HG02938 (cell line): Measurements from ENCODE around the gene CYP2R1.

Source experiments
- ATAC-seq: cut with Tn5 transposase; IDR thresholded peaks from one replicate; pipeline ENCODE4 v1.9.1; 2021; ENCODE audit warnings: mild to moderate bottlenecking, moderate library complexity; ENCODE audit not compliant: unreplicated experiment

The CYP2R1 gene, protein sequence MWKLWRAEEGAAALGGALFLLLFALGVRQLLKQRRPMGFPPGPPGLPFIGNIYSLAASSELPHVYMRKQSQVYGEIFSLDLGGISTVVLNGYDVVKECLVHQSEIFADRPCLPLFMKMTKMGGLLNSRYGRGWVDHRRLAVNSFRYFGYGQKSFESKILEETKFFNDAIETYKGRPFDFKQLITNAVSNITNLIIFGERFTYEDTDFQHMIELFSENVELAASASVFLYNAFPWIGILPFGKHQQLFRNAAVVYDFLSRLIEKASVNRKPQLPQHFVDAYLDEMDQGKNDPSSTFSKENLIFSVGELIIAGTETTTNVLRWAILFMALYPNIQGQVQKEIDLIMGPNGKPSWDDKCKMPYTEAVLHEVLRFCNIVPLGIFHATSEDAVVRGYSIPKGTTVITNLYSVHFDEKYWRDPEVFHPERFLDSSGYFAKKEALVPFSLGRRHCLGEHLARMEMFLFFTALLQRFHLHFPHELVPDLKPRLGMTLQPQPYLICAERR

DNA sequence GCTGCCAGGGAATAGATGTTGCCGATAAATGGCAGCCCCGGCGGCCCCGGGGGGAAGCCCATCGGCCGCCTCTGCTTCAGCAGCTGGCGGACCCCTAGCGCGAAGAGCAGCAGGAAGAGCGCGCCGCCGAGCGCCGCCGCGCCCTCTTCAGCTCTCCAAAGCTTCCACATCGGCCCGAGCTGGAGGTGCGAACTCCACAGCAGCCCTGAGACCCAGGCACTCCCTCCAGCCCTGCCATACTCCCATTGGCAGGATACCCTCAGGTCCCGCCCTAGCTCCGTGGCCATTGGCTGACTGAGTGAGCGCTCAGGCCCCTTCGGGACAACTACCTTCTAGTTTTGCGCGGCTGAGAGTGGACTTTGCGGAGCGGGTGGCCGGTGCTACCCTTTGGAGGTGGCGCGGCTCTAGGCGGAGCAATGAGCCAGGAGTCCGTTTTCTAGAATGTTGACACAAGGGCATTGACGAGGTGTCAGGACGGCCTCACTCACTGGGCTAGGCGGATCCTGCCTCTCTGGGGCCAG is at the start of gene CYP2R1:
TSS of gene CYP2R1 (minus strand) at position 196 of the 521 bp plus-strand sequence. CDS start at position 170, 26 bp downstream.
- peak; percentile 92 for ATAC-seq

DNA sequence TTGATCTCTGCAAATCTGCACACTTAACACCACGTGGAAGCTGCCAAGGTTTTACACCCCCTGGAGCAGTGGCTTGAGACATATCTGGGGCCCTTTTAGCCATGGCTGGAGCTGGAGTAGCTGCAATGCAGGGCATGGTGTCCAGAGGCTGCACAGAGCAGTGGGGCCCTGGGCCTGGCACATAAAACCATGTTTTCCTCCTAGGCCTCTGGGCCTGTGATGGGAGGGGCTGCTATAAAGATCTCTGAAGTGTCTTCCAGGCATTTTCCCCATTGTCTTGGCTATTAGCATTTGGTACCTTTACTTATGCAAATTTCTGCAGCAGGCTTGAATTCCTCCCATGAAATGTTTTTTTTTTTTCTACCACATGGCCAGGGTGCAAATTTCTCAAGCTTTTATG is 46.9 kb upstream of the CYP2R1 start:
- ATAC-seq = no peak

DNA sequence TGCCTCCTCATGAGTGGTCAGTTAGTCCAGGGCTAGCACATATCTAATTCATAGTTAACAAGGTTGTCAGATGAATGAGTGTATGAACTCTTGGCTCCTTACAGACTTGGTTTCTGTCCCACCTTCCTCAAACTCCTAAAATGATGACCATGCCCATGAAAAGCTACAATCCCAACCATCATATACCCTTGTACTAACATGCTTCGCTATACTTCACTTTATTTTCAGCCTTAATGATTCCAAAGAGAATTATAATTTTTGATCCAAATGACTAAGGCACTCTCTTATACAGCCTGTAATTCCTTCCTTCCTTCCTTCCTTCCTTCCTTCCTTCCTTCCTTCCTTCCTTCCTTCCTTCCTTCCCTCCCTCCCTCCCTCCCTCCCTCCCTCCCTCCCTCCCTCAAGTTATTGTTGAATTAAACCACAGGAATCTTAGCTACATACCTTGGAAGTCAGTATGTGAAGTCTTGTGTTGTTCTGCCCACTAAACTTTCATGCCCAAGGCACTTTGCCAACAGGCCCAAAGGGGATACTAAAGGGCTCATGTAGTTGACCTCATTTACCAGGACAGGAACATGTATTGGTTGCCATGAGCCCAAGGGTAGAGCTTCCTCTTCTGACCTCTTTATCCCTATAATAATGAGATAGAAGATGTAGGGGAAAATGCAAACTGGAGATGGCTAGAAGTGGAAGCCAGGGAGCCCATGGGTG is 42.8 kb upstream of the CYP2R1 start:
- ATAC-seq = no peak

DNA sequence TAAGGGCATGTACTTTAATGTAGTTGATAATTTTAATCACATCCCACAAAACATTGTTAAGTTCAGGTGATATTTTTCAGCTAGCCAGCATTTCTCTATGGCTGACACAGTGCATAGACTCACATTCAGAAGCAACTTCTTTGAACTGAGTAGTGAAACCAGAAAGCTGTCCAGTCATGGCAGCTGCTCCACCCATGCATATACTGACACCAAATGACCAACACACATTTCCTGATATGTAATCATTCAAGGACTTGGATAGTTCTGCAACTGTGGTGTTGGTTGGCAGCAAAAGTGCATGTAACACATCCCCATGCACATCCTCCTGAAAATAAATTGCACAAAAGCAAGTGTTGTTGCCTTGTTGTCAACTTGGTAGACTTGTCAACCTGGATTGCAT is 40.4 kb upstream of the CYP2R1 start:
- no peak for ATAC-seq

DNA sequence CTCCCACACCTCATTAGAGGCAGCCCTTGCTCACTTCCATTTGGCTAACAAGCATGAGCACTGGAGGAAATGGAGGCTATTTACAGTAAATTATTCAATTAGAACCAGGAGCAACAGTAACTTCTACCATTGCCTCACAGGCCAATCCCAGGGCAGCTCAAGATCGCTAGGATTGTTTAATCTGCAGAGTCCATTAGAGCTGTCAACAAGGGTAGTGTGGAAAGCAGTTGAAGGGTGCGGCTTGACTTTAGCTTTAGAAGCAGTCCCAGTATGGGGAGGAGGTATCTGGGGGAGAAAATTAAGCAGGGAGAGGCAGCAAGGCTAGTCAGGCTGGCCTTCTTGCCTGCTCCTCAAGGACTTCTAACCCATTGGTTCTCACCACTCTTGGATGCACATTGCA is 38.3 kb upstream of the CYP2R1 start:
- no peak for ATAC-seq

DNA sequence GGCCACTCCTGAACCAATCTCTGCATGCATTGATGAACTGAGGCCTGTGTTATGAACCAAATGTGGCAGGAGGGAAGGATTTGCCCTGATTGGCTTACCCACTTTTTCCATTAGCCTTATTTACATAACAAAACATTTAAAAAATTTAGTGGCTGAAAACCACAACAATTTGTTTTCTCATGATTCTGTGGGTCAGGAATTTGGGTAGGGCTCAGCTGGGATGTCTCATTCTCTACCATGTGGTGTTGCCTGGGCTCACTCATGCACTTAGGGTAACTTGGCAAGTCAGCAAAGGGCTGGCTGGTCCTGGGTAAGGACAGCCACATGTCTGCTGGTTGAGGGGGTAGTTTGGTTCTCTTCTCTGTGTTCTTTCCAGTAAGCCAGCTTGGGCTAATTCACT is 35.1 kb upstream of the CYP2R1 start:
- no peak for ATAC-seq

DNA sequence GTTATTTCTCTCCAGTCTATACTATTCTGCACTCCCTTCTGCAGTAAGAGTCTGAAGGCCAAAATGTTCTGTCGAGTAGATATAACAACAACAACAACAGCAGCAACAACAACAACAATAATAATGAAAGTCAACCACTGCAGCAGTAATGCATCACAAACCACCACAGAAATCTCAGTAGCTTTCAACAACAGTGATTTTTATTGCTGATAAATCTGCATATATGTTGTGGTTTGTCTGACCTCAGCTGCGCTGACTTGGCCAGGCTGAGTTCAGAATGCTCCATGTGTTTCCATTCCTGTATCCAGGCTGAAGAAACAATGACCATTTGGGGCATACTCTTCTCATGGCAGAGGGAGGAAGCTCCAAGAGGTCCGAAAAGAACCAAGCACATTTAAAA is 32.3 kb upstream of the CYP2R1 start:
- no peak for ATAC-seq

DNA sequence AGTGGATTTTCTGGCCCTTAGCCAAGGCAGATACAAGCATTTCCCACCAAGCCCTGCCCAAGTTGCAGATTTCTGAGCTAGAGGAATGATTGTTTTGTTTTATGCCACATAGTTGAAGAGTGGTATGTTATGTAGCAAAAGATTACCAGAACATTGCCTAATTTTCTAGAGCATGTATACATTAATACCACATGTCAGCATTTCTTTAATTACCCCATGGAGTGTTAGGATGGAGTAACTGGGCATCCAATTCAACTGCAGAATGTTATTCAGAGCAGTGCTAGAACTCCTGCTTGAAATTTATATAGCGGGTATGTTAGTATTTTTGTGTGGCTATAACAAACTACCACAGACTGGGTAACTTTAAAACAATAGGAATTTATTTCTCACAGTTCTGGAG is 24.4 kb upstream of the CYP2R1 start:
- no peak for ATAC-seq

DNA sequence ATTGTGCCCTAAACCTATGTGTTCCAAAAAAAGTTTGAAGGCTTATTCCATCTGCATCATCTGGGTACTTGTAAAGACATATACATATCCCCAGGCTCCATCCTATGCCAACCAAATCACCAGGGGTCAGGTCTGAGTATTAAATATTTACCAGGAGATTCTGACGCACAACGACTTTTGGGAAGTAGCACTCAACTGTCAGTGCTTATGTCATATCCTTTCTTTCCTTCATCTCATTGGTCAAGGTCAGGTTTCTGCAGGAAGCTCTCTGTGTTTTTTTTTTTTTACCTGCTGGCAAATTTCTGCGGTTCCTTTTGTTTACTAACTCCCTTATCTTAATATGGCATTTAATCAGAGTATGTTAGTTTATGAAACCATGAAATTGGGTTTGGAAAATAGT is 22.5 kb upstream of the CYP2R1 start:
- no peak for ATAC-seq

DNA sequence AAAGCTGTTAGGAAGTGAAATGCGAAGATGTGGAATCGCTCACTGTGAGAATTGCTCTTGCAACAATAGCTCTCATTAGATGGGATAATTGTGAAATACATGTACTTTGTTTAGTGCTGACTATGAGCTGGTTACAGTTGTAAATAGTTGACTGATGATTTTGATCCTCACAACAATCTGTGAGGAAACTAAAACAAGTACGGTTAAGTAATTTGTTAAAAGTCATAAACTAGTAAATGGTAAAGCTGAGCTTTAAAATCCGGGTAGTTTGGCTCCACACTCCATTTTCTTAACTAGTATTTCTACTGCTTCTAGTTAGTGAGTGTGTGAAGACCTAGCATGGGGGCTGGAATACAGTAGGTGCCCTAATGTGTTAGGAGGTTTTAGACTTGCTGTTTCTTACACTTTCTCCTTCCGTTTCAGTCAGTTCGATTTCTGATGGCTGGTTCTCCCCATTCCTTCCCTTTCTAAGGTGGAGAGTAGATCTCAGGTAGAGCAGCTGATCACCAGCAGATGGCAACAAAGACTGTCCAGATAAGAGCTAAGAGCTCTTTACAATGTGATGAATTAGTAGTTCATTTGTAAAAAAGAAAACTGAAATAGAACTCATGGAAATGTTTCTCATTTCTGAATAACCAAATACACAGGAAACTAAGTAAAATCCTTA is 16.3 kb upstream of the CYP2R1 start:
- ATAC-seq = peak; percentile 23

DNA sequence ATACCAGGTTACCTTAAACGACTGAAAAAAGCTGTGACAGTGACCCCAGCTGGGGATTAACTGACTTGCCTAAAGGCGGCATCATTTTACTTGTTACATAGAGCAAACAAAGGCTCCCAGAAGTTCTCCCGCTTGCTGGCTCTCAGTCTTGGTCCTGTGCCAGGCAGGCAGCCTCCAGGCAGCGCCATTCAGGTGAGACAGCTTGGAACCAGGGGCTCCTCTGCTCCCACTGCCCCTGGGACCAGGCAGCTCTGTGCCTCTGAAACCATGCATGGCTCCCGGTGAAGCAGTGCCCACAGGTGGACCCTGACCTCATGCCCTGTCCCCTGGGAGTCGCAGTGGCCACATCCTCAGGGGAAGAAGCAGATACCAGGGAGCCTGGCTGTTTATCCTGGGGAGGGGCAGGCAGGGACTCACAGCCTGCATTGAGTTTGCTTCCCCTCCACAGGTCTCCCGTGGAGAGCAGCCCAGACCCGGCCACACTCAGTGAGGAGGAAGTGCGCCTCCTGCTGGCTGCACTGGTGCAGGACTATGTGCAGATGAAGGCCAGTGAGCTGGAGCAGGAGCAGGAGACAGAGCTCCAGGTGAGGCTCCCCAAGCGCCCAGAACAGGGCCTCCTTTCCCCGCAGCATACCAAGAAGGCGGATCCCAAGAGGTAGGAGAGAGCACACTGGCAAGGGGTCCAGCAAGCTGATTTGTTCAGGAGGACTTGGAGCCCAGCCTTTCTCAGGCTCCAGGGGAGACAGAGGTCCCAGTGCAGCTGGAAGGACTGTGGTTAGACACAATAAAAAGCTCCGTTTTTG is 15.6 kb upstream of the CYP2R1 start:
- peak; percentile 47 for ATAC-seq

DNA sequence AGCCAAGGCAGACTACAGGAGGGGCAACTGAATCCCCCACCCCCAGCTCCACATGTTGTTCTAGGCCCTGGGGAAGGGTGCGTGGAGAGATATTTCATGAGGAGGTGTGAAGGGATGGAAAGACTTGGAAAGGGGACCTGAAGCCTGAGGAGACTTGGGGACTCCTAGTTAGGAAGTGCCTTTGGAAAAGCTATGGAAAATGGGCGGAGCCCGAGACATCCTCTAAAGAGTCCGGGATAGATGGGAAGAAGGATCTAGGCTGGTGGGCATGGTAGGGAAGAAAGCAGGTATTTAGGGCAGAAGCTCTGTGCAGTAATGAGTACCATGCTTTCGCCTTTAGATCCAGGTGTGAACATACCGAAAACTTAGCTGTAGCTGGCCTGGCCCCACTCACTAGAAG is 15.0 kb upstream of the CYP2R1 start:
- no peak for ATAC-seq

DNA sequence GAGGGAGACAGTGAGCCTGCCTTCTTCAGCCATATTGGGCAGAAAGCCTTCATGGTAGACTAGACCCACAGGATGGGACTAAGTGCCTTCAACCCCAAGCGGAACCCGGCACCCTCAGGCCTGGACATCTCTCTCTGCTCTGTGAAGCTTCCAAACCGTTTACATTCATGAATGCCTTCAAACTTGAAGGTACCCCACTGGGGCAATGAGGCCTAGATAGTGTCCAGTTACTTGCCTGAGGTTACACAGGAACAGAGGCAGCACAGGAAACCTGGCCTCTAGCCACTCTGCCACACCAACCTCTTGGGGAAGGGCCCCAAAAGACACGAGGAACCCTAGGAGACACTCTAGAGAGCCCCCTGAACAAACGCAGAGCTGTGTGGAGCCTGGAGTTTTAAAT is 14.5 kb upstream of the CYP2R1 start:
- no peak for ATAC-seq

DNA sequence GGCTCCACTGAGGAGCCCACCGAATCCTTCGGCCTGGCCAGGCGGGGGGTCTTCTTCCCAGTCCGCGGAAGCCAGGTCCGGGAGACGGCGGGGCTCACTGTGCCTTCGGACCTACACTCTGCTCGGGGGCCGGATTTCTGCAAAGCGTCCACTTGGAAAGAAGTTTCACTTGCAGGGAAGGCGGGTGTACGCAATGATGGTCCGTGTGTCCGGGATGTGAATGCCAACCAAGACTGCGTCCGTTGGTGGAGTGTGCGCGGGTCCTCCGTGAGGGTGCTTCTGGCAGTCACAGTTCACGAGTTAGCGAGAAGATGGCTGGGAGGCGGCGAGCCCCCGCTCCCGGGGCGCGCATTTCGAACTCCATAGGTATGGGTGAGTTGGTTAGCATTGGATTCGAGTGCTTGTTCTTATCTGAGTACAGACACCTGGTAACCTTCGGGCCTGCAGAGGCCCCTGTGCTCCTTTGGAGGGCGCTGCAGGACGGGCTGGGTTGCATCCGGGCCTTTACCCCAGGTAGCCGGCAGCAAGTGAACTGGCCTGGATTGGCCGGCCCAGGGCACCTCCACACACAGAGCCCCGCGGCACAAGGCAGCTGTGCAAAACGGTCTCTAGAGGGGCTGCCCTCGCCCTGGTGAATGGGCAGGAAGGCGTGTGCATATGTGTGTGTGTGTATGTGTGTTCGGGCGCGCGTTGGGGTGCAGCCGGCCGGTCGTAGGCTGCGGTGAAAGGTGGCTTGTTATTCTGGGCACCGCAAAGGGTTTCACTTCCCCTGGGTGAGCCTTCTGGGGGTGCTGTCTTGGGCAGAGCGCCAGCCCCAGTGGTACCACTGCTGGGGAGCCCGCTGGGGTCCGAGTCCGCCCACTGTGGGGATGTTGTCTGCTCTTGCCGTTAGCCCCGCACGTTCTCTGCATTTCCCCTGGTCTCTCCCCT is 13.3 kb upstream of the CYP2R1 start:
- peak; percentile 59 for ATAC-seq

DNA sequence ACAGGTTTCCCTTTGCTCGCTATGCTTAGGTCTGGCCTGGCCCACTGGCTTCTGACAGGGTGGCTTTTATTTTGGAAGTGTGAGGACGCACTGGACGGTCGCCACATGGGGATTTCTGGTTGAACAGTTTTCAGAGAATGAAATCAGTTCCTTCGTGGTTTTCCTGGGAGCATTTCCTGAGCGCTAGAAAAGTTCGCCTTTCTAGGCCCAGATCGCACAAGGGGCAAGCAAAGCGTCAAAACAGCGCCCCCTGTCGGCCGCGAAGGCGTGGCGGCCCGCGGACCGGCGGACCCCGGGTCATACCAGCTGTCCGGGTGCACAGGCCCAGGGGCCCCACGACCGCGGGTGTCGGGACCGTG is 12.7 kb upstream of the CYP2R1 start:
- peak; percentile 34 for ATAC-seq

DNA sequence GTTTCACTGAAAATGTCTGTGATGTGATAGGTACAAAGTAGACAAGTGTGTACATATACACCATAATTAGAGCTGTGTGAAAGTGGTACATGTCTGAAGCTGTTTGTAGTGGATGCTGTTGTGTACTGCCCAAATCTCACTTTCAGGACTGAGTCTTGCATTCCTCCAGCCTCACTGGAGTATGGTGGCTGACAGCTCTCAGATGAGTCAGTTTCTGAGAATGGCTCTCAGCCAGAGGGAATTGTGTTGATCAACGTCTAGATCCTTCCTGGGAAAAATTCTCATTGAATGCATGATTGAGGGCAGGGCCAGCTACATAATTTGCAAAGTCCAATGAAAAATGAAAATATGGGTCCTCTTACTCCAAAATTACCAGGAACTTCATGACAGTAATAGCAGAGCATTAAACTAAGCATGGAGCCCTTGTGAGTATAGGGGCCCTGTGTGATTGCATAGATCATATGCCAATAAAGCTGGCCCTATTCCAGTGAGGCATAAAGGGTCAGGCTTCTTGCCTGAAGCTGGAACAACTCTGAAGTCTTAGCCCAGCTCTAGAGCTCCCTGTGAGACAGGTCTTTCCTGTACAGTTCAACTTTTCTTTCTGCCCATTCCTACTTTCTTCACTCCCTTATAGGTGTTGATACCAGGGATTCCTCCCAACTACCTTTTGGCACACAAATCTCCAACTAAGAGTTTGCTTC is 10.8 kb upstream of the CYP2R1 start:
- ATAC-seq = no peak

DNA sequence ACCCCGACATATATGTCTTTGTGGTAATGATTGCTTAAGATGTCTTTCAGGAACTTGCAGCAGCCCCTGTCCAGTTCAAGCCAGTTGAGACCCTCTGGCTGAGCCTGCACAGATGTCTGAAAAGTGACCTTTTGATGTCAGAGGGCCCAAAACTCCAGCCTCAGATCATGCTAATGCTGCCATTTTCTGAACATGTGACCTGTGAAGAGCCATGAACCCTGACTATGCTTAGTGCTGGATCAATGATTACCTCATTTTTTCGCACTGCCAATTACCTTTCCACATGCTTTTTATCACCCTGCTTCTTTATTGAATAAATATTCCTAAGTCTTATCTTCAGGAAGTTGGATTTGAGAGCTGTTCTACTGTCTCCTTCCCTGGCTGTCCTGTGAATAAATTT is 6.9 kb upstream of the CYP2R1 start:
- ATAC-seq = no peak

DNA sequence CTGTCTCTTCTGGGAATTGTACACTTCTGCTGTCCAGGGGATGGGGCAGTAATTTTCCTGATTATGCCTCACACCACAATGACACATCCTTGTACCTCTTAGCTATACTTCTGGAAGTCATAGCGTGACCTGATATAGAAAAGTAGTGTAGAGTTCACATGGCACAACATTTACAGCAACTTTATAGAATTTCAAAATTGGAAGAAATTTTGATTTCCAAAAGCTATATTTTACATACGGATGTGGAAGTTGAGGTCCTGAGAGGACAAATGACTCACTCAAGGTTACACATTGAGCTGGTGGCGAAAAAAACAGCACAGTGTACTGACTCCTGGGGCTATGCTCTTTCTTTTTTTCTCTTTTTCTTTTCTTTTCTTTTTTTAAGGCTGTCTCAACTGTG is 6.3 kb upstream of the CYP2R1 start:
- ATAC-seq = no peak
